ENCODE results near the gene DACH1.

The DACH1 gene

GRCh38 chr13:71643448-71643860 is 223.6 kb downstream of the DACH1 start:
- no peaks in the 10 kb centered on the region for H3K27me3 ChIP-seq (ENCODE audit: control insufficient read depth in 5 of 5, insufficient read depth in 4 of 5, low read length in 5 of 5)
- H3K36me3 ChIP-seq (ENCODE audit: control insufficient read depth in 5 of 5, insufficient read depth in 5 of 5, low read length in 5 of 5): no peaks in the 10 kb centered on the region
- H3K4me3 ChIP-seq (ENCODE audit: low read depth in 1 of 5, low read length in 5 of 5): no peak overlapping the region
- H3K9ac ChIP-seq (ENCODE audit: low read length in 5 of 5): no peak overlapping the region
- H3K27ac ChIP-seq (ENCODE audit: low read depth, low read length): no peak overlapping the region
- H3K4me1 ChIP-seq (ENCODE audit: control insufficient read depth in 5 of 5, insufficient read depth in 5 of 5, low read length in 5 of 5): no peaks in the 10 kb centered on the region
- no peaks in the 10 kb centered on the region for H3K9me3 ChIP-seq (ENCODE audit: control insufficient read depth in 5 of 5, low read length in 5 of 5)

DNA sequence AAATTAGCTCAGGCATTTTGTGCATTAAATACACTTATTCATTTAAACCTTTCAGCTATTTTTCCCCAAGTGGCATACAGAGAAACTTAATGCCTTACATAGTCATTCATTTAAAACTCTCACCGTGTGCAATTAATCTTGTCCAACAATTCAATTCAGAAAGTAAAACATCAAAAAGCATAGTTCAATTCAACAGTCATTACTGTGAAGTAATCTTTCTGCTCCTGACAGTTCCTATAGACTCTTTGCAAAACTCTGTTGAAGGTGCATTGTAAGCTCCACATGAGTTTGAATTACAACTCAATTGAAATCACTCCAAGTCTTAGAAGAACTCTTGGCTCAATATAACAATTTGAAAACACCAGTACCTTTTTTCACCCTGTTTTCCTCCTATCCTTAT is 228.3 kb downstream of the DACH1 start:
- Histone ChIP-seq H3K27me3 (ENCODE audit: control insufficient read depth in 5 of 5, insufficient read depth in 4 of 5, low read length in 5 of 5) (no peaks in the 10 kb centered on the region), H3K4me1 (ENCODE audit: control insufficient read depth in 5 of 5, insufficient read depth in 5 of 5, low read length in 5 of 5) (no peaks in the 10 kb centered on the region), H3K9me3 (ENCODE audit: control insufficient read depth in 5 of 5, low read length in 5 of 5) (no peaks in the 10 kb centered on the region), H3K9ac (ENCODE audit: low read length in 5 of 5) (no peak overlapping the region), H3K4me3 (ENCODE audit: low read depth in 1 of 5, low read length in 5 of 5) (no peak overlapping the region), H3K36me3 (ENCODE audit: control insufficient read depth in 5 of 5, insufficient read depth in 5 of 5, low read length in 5 of 5) (no peaks in the 10 kb centered on the region), H3K27ac (ENCODE audit: low read depth, low read length) (no peak overlapping the region)

DNA sequence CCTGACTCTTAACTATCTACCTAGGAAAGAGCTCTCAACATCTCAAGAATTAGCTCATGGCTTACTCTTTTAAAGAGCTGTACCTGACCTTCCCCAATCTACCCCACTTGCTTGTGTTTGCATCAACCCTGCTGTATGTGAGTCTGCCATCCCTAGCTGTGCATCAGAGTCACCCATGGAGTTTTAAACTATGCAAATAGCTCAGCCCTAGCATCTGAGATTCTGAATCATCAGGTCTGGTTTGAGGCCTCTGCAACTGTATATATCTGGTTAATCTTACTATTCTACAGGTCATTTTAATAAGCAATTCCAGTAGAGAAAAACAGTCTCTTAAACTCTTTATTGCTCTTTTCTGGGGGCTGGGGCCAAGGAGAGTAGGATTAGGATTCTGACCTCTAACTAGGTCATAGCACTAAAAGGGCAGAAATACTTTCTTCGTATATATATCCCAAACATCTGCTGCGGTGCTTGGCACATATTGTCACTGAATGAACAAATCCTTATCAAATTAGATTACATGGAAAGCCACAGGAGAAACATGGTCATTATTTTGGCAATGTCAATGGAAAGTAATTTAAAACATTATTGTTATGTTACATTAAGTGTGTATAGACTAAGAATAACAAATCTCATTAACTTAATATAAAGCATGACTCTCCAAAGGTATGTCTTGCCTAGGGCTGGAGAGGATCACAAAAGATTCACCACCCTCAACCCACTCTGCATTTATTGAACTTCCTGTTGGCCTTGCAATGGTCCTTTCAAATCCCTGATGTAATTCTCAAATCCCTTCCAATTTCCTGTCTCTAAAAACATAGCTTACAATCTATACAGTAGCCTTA is 232.2 kb downstream of the DACH1 start:
- Histone ChIP-seq H3K27ac (ENCODE audit: low read depth, low read length) (no peak overlapping the region), H3K9me3 (ENCODE audit: control insufficient read depth in 5 of 5, low read length in 5 of 5) (no peaks in the 10 kb centered on the region), H3K36me3 (ENCODE audit: control insufficient read depth in 5 of 5, insufficient read depth in 5 of 5, low read length in 5 of 5) (no peaks in the 10 kb centered on the region), H3K9ac (ENCODE audit: low read length in 5 of 5) (no peak overlapping the region), H3K4me3 (ENCODE audit: low read depth in 1 of 5, low read length in 5 of 5) (no peak overlapping the region), H3K4me1 (ENCODE audit: control insufficient read depth in 5 of 5, insufficient read depth in 5 of 5, low read length in 5 of 5) (no peaks in the 10 kb centered on the region), H3K27me3 (ENCODE audit: control insufficient read depth in 5 of 5, insufficient read depth in 4 of 5, low read length in 5 of 5) (no peaks in the 10 kb centered on the region)

GRCh38 chr13:71634182-71634581 is 232.8 kb downstream of the DACH1 start:
- H3K9ac ChIP-seq (ENCODE audit: low read length in 5 of 5): no peak overlapping the region
- H3K27me3 ChIP-seq (ENCODE audit: control insufficient read depth in 5 of 5, insufficient read depth in 4 of 5, low read length in 5 of 5): no peaks in the 10 kb centered on the region
- no peak overlapping the region for H3K4me3 ChIP-seq (ENCODE audit: low read depth in 1 of 5, low read length in 5 of 5)
- no peaks in the 10 kb centered on the region for H3K4me1 ChIP-seq (ENCODE audit: control insufficient read depth in 5 of 5, insufficient read depth in 5 of 5, low read length in 5 of 5)
- H3K27ac ChIP-seq (ENCODE audit: low read depth, low read length): no peak overlapping the region
- H3K9me3 ChIP-seq (ENCODE audit: control insufficient read depth in 5 of 5, low read length in 5 of 5): no peaks in the 10 kb centered on the region
- no peaks in the 10 kb centered on the region for H3K36me3 ChIP-seq (ENCODE audit: control insufficient read depth in 5 of 5, insufficient read depth in 5 of 5, low read length in 5 of 5)

GRCh38 chr13:71632721-71633120 is 234.3 kb downstream of the DACH1 start:
- Histone ChIP-seq H3K36me3 (ENCODE audit: control insufficient read depth in 5 of 5, insufficient read depth in 5 of 5, low read length in 5 of 5) (no peaks in the 10 kb centered on the region), H3K9me3 (ENCODE audit: control insufficient read depth in 5 of 5, low read length in 5 of 5) (no peaks in the 10 kb centered on the region), H3K4me3 (ENCODE audit: low read depth in 1 of 5, low read length in 5 of 5) (no peak overlapping the region), H3K4me1 (ENCODE audit: control insufficient read depth in 5 of 5, insufficient read depth in 5 of 5, low read length in 5 of 5) (no peaks in the 10 kb centered on the region), H3K27ac (ENCODE audit: low read depth, low read length) (no peak overlapping the region), H3K27me3 (ENCODE audit: control insufficient read depth in 5 of 5, insufficient read depth in 4 of 5, low read length in 5 of 5) (no peaks in the 10 kb centered on the region), H3K9ac (ENCODE audit: low read length in 5 of 5) (no peak overlapping the region)

- Histone ChIP-seq H3K9ac (ENCODE audit: low read length in 5 of 5) (no peak overlapping the region), H3K4me1 (ENCODE audit: control insufficient read depth in 5 of 5, insufficient read depth in 5 of 5, low read length in 5 of 5) (no peaks in the 10 kb centered on the region), H3K27ac (ENCODE audit: low read depth, low read length) (no peak overlapping the region), H3K9me3 (ENCODE audit: control insufficient read depth in 5 of 5, low read length in 5 of 5) (no peaks in the 10 kb centered on the region), H3K36me3 (ENCODE audit: control insufficient read depth in 5 of 5, insufficient read depth in 5 of 5, low read length in 5 of 5) (no peaks in the 10 kb centered on the region), H3K27me3 (ENCODE audit: control insufficient read depth in 5 of 5, insufficient read depth in 4 of 5, low read length in 5 of 5) (no peaks in the 10 kb centered on the region), H3K4me3 (ENCODE audit: low read depth in 1 of 5, low read length in 5 of 5) (no peak overlapping the region)
These were observed 234.8 kb downstream of the DACH1 start for GRCh38 chr13:71632206-71632605.

DNA sequence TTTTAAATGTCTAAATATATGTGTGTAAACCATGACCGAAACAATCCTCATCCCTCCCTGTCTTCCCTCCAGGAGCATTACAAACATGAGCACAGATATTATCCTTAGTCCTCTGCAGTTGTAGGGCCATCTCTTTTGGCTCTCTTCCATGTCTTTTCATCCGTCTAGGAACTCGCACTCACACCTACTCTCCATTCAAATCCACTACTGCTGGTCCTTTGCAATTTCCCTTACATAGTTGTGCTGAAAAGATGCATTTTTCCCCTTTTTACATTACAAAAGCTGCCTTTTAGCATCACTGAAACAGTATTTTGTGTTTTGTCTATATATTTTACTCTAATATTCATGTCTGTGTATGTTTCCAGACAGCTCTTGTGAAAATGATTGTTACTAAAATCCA is 237.8 kb downstream of the DACH1 start:
- Histone ChIP-seq H3K9ac (ENCODE audit: low read length in 5 of 5) (no peak overlapping the region), H3K9me3 (ENCODE audit: control insufficient read depth in 5 of 5, low read length in 5 of 5) (no peaks in the 10 kb centered on the region), H3K4me1 (ENCODE audit: control insufficient read depth in 5 of 5, insufficient read depth in 5 of 5, low read length in 5 of 5) (peaks cover 0 to 10% (median 0%) of the 10 kb centered on the region in 5 donors), H3K27ac (ENCODE audit: low read depth, low read length) (no peak overlapping the region), H3K36me3 (ENCODE audit: control insufficient read depth in 5 of 5, insufficient read depth in 5 of 5, low read length in 5 of 5) (no peaks in the 10 kb centered on the region), H3K4me3 (ENCODE audit: low read depth in 1 of 5, low read length in 5 of 5) (no peak overlapping the region), H3K27me3 (ENCODE audit: control insufficient read depth in 5 of 5, insufficient read depth in 4 of 5, low read length in 5 of 5) (no peaks in the 10 kb centered on the region)

- Histone ChIP-seq H3K9ac (ENCODE audit: low read length in 5 of 5) (no peak overlapping the region), H3K36me3 (ENCODE audit: control insufficient read depth in 5 of 5, insufficient read depth in 5 of 5, low read length in 5 of 5) (no peaks in the 10 kb centered on the region), H3K4me3 (ENCODE audit: low read depth in 1 of 5, low read length in 5 of 5) (no peak overlapping the region), H3K27me3 (ENCODE audit: control insufficient read depth in 5 of 5, insufficient read depth in 4 of 5, low read length in 5 of 5) (no peaks in the 10 kb centered on the region), H3K9me3 (ENCODE audit: control insufficient read depth in 5 of 5, low read length in 5 of 5) (no peaks in the 10 kb centered on the region), H3K27ac (ENCODE audit: low read depth, low read length) (no peak overlapping the region), H3K4me1 (ENCODE audit: control insufficient read depth in 5 of 5, insufficient read depth in 5 of 5, low read length in 5 of 5) (peaks cover 0 to 10% (median 0%) of the 10 kb centered on the region in 5 donors)
These were observed 240.4 kb downstream of the DACH1 start for GRCh38 chr13:71626421-71627117.

DNA sequence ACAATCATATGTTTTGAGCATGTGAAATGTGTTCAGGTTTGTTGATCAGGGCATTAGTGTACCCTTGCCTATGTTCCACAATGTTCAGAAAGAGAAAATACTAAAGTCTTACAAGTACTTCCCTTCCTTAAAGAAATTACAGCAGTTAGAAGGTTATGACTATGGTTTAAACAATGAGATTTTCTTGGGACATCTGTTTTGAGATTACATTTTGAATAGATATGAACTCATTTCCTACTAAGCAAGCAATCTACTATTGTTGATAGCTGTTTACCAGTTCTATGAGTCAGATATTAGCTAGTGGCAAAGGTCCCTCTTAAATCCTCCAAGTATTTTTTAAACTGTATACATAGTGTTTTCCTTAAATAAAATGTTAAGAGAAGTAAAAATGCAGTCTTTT is 241.3 kb downstream of the DACH1 start:
- H3K9me3 ChIP-seq (ENCODE audit: control insufficient read depth in 5 of 5, low read length in 5 of 5): no peaks in the 10 kb centered on the region
- no peak overlapping the region for H3K4me3 ChIP-seq (ENCODE audit: low read depth in 1 of 5, low read length in 5 of 5)
- H3K9ac ChIP-seq (ENCODE audit: low read length in 5 of 5): no peak overlapping the region
- peaks cover 0 to 10% (median 0%) of the 10 kb centered on the region in 5 donors for H3K4me1 ChIP-seq (ENCODE audit: control insufficient read depth in 5 of 5, insufficient read depth in 5 of 5, low read length in 5 of 5)
- H3K27ac ChIP-seq (ENCODE audit: low read depth, low read length): peak overlapping the region; percentile 61
- H3K27me3 ChIP-seq (ENCODE audit: control insufficient read depth in 5 of 5, insufficient read depth in 4 of 5, low read length in 5 of 5): no peaks in the 10 kb centered on the region
- H3K36me3 ChIP-seq (ENCODE audit: control insufficient read depth in 5 of 5, insufficient read depth in 5 of 5, low read length in 5 of 5): no peaks in the 10 kb centered on the region
